ENCODE data around the gene NIPSNAP2. TPM values are rescaled to one million over a fixed set of nuclear protein-coding genes. Genes with fewer than 3 reads are reported as not detected.
"Not testable (repeated sequence)": the region's sequence is repeated elsewhere in the genome, so short reads cannot be mapped to it uniquely, and the experiment has no call there.

The NIPSNAP2 gene
- polyA plus RNA-seq, 3 donors: 43.2 to 97.5 (median 88.0) TPM

GRCh38 chr7:56033671-56034432 is 69.5 kb downstream of the NIPSNAP2 start:
- Histone ChIP-seq H3K27ac (ENCODE audit: low read depth in 1 of 2, low read length in 2 of 2) (peak overlapping the region; percentile 66 to 72), H2AFZ (ENCODE audit: insufficient read depth, low read depth, low read length, poor library complexity, severe bottlenecking) (peak overlapping the region; percentile 100), H3K79me2 (ENCODE audit: insufficient read depth, low read length) (no peaks in the 10 kb centered on the region), H3K36me3 (replicated peaks in 1 of 2; ENCODE audit: control insufficient read depth in 1 of 2, insufficient read depth in 2 of 2, low read length in 2 of 2) (peaks cover 6 to 9% of the 10 kb centered on the region in 2 donors), H3K4me2 (replicated peaks; ENCODE audit: extremely low read depth, low read length, poor library complexity, severe bottlenecking) (peak overlapping the region; percentile 99), H3K9ac (ENCODE audit: insufficient read depth, low read length, poor library complexity, severe bottlenecking) (peak overlapping the region; percentile 64), H4K20me1 (ENCODE audit: insufficient read depth, low read length) (no peaks in the 10 kb centered on the region), H3K4me1 (ENCODE audit: control insufficient read depth in 1 of 2, insufficient read depth in 2 of 2, low read length in 2 of 2) (peaks cover 0 to 5% of the 10 kb centered on the region in 2 donors), H3K9me3 (replicated peaks in 1 of 2; ENCODE audit: control insufficient read depth in 1 of 2, insufficient read depth in 1 of 2, low read length in 2 of 2) (no peaks in the 10 kb centered on the region), H3K4me3 (replicated peaks in 1 of 3; ENCODE audit: low read depth in 2 of 3, low read length in 3 of 3) (peak overlapping the region; percentile 66 to 99 (median 80)), H3K27me3 (ENCODE audit: control insufficient read depth in 2 of 2, insufficient read depth in 2 of 2, low read length in 2 of 2) (no peaks in the 10 kb centered on the region)
- Mint-ChIP-seq H3K4me3 (peak overlapping the region; percentile 82 to 97), H3K4me1 (peaks cover 14% of the 10 kb centered on the region), H3K36me3 (peaks cover 13 to 25% of the 10 kb centered on the region in 2 donors), H3K27me3 (ENCODE audit: low read depth in 3 of 3) (peaks cover 0 to 2% (median 1%) of the 10 kb centered on the region in 3 donors), H3K9me3 (no peaks in the 10 kb centered on the region), H3K27ac (peak overlapping the region; percentile 75 to 93 (median 85))
- intact Hi-C loops (cut with micrococcal nuclease): no loop called here
- 0% methylated on average over 24 of the region's 27 CpGs for WGBS (ENCODE audit: insufficient coverage)
- peak; percentile 16 for TF ChIP-seq CTCF (IDR thresholded peaks at IDR 0.05)
- DNase-seq: peak; percentile 48 to 65 (median 61)

- intact Hi-C loops (cut with micrococcal nuclease): no loop called here
- Mint-ChIP-seq H3K4me1 (no peaks in the 10 kb centered on the region), H3K4me3 (no peak overlapping the region), H3K27me3 (ENCODE audit: low read depth in 3 of 3) (peaks cover 0 to 2% (median 0%) of the 10 kb centered on the region in 3 donors), H3K36me3 (peaks cover 3 to 6% of the 10 kb centered on the region in 2 donors), H3K27ac (no peak overlapping the region), H3K9me3 (no peaks in the 10 kb centered on the region)
- Histone ChIP-seq H3K4me1 (ENCODE audit: control insufficient read depth in 1 of 2, insufficient read depth in 2 of 2, low read length in 2 of 2) (no peaks in the 10 kb centered on the region), H3K4me2 (replicated peaks; ENCODE audit: extremely low read depth, low read length, poor library complexity, severe bottlenecking) (no peak overlapping the region), H3K79me2 (ENCODE audit: insufficient read depth, low read length) (no peaks in the 10 kb centered on the region), H3K9ac (ENCODE audit: insufficient read depth, low read length, poor library complexity, severe bottlenecking) (no peak overlapping the region), H2AFZ (ENCODE audit: insufficient read depth, low read depth, low read length, poor library complexity, severe bottlenecking) (no peak overlapping the region), H3K36me3 (replicated peaks in 1 of 2; ENCODE audit: control insufficient read depth in 1 of 2, insufficient read depth in 2 of 2, low read length in 2 of 2) (no peaks in the 10 kb centered on the region), H3K27me3 (ENCODE audit: control insufficient read depth in 2 of 2, insufficient read depth in 2 of 2, low read length in 2 of 2) (no peaks in the 10 kb centered on the region), H3K27ac (ENCODE audit: low read depth in 1 of 2, low read length in 2 of 2) (no peak overlapping the region), H4K20me1 (ENCODE audit: insufficient read depth, low read length) (no peaks in the 10 kb centered on the region), H3K9me3 (replicated peaks in 1 of 2; ENCODE audit: control insufficient read depth in 1 of 2, insufficient read depth in 1 of 2, low read length in 2 of 2) (no peaks in the 10 kb centered on the region), H3K4me3 (replicated peaks in 1 of 3; ENCODE audit: low read depth in 2 of 3, low read length in 3 of 3) (no peak overlapping the region)
- DNase-seq: no peak
- no peak for TF ChIP-seq CTCF (IDR thresholded peaks at IDR 0.05)
- WGBS (ENCODE audit: insufficient coverage): 100% methylated on average over 3 of the region's 3 CpGs
Measured at GRCh38 chr7:56040730-56041129, 76.3 kb downstream of the NIPSNAP2 start.

GRCh38 chr7:56045758-56046157 is 81.4 kb downstream of the NIPSNAP2 start:
- H3K27me3 Mint-ChIP-seq (ENCODE audit: low read depth in 3 of 3); H3K36me3 Mint-ChIP-seq; H3K4me3 ChIP-seq (replicated peaks in 1 of 3; ENCODE audit: low read depth in 2 of 3, low read length in 3 of 3); H3K4me3 Mint-ChIP-seq; H2AFZ ChIP-seq (ENCODE audit: insufficient read depth, low read depth, low read length, poor library complexity, severe bottlenecking); H3K27ac ChIP-seq (ENCODE audit: low read depth in 1 of 2, low read length in 2 of 2); intact Hi-C loops (cut with micrococcal nuclease); H3K36me3 ChIP-seq (replicated peaks in 1 of 2; ENCODE audit: control insufficient read depth in 1 of 2, insufficient read depth in 2 of 2, low read length in 2 of 2); H3K9me3 ChIP-seq (replicated peaks in 1 of 2; ENCODE audit: control insufficient read depth in 1 of 2, insufficient read depth in 1 of 2, low read length in 2 of 2); H3K4me1 ChIP-seq (ENCODE audit: control insufficient read depth in 1 of 2, insufficient read depth in 2 of 2, low read length in 2 of 2); H3K9ac ChIP-seq (ENCODE audit: insufficient read depth, low read length, poor library complexity, severe bottlenecking); H3K4me2 ChIP-seq (replicated peaks; ENCODE audit: extremely low read depth, low read length, poor library complexity, severe bottlenecking); H3K27me3 ChIP-seq (ENCODE audit: control insufficient read depth in 2 of 2, insufficient read depth in 2 of 2, low read length in 2 of 2); H4K20me1 ChIP-seq (ENCODE audit: insufficient read depth, low read length); H3K79me2 ChIP-seq (ENCODE audit: insufficient read depth, low read length); H3K9me3 Mint-ChIP-seq; DNase-seq; H3K4me1 Mint-ChIP-seq: not testable (repeated sequence)
- 83% methylated on average over 1 of the region's 2 CpGs for WGBS (ENCODE audit: insufficient coverage)
- H3K27ac Mint-ChIP-seq: peak overlapping the region in 2 of 7 donors; percentile 45 to 53
